Gastroesophageal sphincter (tissue), 3 donors: Measurements from ENCODE around the gene DCAF5.

Experiments
- CTCF ChIP-seq, 4 experiments: fragments of 200-600 bp in 2 of 4; fragments of 450-650 bp in 2 of 4; sonication (generic) in 1 of 4; IDR thresholded peaks; one replicate each; pipeline ENCODE4 v1.5.1; 2017 to 2019; ENCODE audit warnings: antibody characterized with exemption in 4 of 4, mild to moderate bottlenecking in 2 of 4, moderate library complexity in 2 of 4
- POLR2A ChIP-seq, 2 donors: fragments of 450-650 bp; IDR thresholded peaks; one replicate each; pipeline ENCODE4 v1.6.1; 2017; ENCODE audit warnings: antibody characterized with exemption in 2 of 2, mild to moderate bottlenecking in 2 of 2, moderate library complexity in 1 of 2
- POLR2AphosphoS5 ChIP-seq: sonication (generic); formaldehyde crosslinking; IDR thresholded peaks from one replicate; pipeline ENCODE4 v1.6.1; 2017; ENCODE audit warnings: antibody characterized with exemption

- TF ChIP-seq CTCF (IDR thresholded peaks at IDR 0.05) (no peak), POLR2A (IDR thresholded peaks at IDR 0.05) (no peak), POLR2AphosphoS5 (no peak)
Observed at GRCh38 chr14:69089046-69089445, 63.9 kb downstream of the DCAF5 start.
